Renal cortical epithelial cell (primary cell): ENCODE measurements around the gene MAP3K4. TPM values are rescaled to one million over a fixed set of nuclear protein-coding genes. Genes with fewer than 3 reads are reported as not detected.

ENCODE experiments used
- DNase-seq: peaks from one replicate; pipeline ENCODE4 v3.0.0-alpha.2; 2011; ENCODE audit warnings: low read depth
- total RNA-seq: library from RNA; depleted of rRNA; stranded (reverse); fragments of >200 nt; gene quantifications from 2 replicates; pipeline ENCODE4 v1.2.3, GENCODE V29; 2014

MAP3K4 gene
- total RNA-seq, 1 donor from 2014 or later: 45.9 TPM

DNA sequence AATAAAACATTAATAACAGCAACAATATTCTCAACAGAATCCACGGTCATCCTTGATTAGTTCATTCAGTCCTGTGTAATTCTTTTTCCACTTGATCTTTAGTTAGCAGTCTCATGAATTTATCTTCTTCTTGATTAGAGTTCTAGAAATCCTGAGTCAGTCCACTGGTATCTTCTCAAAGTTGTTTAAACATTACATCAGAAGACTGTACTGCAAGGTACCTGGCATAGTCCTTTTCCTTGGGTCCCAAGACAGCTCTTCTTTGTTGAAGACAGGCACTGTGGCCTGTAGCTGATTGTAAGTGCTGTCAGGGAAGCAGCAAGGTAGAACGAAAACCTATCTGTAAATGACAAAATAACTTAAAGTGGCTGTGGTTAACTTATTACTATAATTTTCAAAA, 11.8 kb downstream of the MAP3K4 start:
- peak; percentile 29 for DNase-seq

DNA sequence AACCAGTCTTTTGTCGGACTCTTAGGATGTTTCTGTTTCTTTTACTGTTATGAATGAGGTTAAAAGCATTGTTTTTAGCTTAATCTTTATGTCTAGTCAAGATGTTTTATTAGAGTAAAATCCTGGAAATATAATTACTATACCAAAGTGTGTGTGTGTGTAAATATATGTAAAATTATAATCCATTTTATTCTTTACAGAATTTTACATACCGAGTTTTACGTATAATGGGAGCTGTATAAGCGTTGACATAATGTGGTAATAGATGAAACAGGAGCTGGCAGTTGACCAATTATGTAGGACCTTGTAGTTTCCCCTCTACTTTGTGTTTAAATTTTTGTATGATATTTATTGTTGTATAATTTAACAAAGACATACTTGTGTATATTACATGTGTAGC, 16.7 kb downstream of the MAP3K4 start:
- DNase-seq: no peak

DNA sequence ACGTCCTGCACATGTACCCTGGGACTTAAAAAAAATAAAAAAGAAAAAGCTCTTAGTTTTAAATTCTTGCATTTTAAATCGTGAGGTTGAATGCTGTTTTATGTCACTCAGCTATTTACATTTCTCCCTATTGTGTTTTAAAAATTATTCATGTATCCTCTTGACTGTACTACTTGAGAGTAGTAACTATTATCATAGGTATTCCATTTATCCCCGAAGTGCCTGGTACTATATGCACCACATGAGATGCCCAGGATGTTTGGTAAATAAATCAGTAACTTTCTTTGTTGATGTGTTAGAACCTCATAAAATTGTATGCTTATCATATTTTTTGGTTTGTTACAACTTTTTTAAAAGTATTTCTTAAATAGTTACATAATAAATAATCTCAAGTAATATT, 18.4 kb downstream of the MAP3K4 start:
- no peak for DNase-seq

DNA sequence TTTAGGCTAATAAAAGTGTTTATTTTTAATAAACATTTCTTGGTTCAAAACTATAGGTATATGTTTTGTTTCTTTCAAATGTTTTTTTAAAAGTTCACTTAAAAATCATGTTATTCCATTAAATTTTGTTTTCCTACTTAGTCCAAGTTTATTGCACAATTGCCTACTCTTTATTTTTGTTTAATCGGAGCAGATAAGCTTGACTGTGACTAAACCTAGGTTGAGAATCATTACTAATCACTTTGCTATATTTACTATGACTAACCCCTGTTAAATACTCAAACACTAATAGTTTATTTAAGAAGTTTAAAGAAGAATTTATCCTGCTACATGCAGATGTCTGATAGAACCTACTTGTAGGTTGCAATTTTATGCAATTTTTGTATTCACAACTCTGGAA, 18.8 kb downstream of the MAP3K4 start:
- DNase-seq: peak; percentile 87

DNA sequence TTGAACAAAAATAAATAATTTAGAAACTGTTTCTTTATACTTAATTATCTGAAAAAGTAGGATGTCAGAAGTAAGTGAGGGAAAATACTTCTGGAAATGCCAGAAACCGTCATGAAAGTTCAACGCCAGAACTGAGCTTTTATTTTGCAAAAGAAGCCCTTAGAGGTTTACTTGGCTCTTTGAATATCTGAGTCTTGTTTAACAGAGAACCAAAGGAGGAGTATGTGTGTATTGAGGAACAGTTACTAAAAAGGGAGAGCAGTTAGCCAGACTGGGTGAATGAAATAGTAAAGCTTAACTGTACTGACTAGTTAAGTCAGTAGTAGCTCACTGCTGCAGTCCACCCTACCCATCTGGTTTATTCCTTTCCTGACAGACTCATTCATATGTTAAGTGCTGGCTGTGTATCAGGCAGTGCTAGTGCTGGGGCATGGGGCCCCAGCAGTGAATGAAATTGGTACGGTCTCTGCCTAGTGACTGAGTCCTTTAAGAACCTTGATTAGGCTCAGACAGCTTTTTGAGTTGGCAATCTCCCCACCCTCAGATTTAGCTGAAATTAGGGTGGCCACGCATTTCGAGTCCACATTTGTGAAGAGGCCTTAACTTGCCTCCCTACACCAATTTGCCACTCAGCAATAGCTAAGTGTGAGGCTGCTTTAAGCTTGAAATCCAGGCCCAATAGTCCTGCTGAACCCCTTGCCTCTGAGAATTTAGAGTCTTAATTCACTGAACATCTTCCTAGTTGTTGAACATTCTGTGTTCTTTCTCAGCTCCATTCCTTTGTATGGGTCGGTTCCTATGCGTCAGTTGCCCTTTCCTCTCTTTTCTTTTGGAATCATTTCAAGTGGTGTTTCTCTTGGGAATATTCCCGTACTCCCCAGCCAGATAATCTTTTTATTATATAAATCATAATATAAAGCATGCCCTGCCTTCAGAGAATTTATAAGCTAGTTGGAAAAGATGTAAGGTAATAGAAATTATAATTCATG, 20.2 kb downstream of the MAP3K4 start:
- no peak for DNase-seq

DNA sequence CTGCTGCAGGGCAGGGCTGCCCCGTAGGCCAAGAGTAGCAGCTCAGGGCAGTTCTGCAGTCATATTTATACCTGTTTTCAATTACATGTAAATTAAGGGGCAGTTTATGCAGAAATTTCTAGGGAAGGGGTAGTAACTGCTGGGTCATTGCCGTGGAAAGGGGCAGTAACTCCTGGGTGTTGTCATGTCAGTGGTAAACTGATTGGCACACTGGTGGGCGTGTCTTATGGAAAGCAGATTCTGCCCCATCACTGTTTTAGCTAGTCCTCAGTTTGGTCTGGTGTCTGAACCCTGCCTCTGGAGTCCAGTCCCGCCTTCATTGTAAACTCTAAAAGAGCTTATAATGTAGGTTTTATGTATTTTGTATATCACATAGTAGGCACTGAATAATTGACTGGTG, 22.1 kb downstream of the MAP3K4 start:
- no peak for DNase-seq

DNA sequence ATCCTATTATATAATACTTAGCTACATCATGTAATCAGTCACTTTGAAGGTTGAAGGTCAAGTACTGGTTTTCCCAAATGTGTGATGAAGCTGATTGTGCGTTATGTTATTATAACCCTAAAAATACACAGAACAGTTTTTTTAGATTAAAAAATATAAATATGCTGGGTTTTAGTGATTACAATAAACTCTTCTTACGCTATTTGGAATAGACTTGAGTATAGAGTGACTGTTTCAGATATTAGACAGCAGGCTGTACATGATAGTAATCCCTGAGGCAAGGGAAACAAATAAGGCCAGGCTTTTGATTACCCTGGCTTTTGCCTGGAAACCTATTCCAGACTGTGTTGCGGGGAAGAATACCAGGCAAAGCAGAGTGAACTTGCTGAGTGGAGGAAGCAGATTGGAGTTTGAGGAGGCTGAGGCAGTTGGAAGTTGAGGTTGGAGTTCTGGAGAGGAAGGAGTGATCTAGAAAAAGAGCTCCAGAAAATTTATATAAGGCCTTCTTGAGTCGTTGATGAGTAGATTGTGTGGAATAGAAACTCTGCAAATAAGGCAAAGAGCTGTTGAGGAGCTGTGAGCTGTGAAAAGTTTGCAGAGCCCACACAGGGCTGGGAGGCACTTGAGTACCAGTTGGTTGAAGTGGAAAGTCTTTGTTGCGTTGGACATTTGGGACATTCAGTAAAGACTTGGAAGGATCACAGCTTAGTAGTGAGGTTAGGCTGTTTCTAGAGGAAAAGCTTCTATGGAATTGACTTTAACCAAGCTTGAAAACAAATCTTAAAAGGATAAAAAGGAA, 26.4 kb downstream of the MAP3K4 start:
- no peak for DNase-seq

DNA sequence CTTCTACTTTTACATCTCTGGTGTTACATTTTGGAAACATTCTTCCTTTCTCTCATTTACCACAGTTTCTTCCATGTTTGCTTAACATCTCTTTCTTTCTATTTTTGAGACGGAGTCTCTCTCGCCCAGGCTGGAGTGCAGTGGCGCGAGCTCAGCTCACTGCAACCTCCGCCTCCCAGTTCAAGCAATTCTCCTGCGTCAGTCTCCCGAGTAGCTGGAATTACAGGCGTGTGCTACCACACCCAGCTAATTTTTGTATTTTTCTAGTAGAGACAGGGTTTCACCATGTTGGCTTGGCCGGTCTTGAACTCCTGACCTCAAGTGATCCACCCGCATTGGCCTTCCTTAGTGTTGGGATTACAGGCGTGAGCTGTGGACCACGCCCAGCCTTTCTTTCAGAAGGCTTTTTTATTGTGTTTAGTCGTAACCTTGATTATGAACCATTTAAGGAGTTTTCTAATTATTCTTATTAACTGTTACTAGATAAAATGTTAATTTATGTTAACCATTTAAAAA, 27.8 kb downstream of the MAP3K4 start:
- no peak for DNase-seq

DNA sequence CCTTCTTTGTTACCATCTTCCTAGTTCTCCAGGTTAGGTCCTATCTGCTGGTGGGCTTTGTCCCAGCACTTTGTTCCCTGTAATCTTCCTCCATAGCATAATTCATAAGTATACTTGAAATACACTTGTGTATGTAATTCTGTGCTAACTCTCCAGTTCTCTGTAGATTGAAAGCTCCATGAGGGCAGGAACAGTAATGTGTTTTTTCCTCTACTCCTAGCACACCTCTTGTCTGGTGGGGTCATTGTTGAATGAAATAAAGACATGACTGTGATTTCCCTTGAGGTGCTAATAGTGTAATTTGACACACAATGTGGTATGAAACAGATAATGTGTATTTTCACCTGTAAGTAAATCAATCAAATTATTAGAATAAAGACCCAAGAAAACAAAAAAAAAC, 30.0 kb downstream of the MAP3K4 start:
- no peak for DNase-seq

DNA sequence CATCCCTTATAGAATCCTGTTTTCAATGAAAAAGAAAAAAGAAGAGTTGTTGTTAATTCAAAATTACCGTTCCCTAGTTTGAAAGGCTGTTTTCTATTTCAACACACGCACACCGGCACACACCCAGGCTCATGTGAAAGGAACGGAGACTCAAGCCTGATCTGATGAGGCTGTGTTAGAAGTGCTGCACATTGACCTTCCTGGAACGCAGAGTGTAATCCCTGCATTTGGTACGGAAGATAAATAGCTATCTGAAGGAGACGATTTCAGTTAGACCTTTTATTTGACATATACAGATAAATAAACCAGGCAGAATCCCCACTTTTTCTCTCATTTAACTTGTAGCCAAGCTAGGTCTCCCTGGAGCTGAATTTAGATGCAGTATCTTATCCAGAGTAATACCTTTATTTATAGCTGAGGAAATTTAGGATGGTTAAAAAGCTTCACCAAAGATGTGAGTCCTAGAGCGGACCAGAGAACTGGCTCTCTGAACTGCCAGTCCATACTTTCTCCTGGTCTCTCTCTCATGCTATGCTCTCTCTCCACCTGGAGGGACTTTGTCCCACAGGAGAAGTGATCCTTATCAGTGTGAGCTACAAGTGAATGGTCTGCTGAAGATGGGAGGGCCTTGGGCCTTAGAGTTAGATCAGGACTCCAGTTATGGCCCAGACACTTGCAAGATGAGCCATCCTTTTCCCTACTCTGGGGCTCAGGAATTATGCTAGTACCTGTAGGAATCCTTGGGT, 30.6 kb downstream of the MAP3K4 start:
- no peak for DNase-seq

DNA sequence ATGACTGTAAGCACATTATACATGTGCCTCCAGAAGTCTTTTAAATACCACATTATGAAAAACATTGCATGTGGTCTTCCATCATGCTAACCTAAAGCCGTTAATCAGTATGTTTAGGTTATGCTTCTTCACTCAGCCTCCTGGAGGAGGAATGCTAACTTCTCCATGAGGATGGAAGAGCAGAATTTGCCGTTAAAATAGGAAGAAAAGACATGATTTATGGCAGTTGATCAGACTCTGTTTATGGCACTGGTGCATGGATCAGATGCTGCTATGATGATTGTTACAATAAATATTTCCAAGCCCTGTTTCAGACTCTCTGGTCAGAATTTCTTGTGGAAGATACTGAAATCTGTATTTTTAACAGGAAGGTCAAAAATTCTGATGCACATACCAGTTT, 31.7 kb downstream of the MAP3K4 start:
- DNase-seq: no peak

DNA sequence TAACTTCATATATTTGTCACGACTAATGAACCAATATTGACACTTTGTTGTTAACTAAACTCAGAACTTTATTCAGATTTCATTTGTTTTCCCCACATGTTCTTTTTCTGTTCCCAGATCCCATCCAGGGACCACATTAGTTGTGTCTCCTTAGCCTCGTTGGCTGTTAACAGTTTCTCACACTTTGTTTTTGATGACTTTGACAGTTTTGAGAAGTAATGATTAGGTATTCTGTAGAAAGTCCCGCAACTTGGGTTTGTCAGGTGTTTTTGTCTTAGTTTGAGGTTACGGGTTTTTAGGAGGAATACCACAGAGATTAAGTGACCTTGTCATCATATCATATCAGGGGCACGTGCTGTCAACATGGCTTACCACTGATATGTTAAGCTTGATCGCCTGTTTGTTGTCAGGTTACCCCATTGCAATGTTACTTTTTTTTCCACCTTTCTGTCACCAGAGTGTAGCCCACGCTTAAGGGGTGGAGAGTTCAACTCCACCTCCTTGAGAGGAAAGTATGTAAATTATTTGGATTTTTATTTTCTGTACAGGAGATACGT, 32.9 kb downstream of the MAP3K4 start:
- DNase-seq: no peak

DNA sequence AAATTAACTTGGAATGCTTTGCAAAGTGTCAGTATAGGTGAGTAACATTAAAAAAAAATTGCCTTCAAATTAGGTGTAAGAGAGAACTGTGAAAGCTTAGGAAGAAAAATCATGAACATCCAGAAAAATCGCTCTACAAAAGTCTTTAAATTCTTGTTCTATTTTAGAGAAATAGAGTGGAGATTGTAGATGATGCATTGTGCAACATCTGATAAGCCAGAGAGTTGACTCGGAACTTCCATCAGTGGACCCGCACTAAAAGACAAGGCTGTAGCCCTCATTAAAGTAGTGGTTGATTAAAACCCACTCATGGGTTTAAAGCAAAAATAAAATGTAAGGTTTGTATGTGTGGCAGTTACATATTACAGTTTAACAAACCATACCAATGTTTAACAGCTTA, 35.8 kb downstream of the MAP3K4 start:
- DNase-seq: no peak

DNA sequence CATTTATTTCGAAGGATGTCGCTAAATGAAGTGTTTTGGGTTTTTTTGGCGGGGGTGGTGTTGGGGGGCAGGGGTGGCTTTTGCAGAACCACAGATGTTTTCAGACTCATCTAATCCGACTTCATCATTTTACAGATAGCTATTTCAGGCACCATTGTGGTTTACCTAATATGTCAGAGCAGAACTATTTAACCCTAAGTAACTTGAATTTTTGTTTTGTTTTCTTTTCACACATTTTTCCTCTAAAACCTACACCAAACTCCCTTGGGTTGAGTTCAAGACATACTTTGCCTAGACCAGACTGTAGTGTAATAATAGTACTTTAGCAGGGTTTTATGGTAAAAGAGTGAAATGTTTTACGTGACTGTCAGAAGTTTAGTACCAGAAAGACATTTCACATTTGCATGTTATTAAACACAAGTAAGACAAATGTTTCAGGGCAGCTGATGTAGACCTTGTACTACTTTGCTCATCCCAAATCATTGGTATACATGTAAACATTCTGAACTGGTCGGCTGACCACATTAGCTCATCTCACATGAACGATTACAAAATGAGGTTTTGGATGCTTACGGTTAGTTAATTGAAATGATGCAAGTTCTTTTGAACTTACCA, 37.7 kb downstream of the MAP3K4 start:
- peak; percentile 74 for DNase-seq

DNA sequence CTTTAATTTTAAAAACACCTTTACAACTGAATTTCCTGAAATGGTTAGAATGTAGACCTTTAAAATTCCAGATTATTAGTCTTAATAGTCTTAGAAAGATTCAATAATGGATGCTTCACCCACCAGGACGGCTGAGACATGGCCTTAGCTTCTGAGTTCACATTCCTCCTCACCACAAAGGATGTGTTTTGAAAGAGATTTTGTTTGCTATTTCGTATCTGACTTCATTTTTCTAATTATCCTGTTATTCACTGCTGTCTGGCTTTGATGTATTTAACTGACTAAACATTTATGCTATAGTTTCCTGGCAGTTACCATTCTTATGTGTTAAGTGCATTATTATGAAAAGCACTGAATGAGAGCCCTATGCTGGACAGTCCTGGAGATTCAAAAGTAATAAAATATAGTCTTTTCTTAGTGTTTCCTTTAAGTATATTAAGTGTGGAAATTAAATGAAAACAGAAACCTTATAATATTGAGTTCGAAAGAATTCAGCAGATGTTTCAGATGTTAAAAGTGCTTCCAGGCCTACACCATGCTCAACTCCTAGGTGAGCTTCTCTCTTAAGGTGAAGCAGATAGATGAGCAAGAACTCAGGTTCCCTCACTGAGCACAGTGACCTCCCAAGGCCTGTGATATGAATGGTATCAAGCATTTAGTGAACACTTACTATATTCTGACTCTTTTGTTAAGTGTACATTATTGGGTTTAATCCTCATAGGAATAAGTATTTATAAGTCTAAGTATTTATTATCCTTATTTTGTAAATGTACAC, 40.3 kb downstream of the MAP3K4 start:
- peak; percentile 72 for DNase-seq

DNA sequence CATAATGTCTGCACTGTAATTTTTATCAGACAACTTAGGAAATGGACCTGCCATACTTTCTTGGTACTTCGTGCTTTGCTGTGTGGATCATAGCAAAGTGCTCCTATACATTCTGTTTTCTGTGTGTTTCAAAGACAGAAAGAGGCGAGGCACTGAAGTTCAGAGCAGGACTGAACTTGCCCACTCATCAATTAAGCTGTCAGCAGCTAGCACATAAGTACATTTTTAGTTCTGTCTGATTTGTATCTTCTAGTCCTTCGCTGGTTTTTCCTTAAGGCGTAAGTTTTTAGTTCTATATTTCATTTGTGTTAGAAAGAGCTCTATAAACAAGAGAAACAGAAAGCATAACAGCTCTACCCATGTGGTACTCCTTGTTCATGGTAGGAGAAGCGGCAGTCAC, 42.1 kb downstream of the MAP3K4 start:
- no peak for DNase-seq

DNA sequence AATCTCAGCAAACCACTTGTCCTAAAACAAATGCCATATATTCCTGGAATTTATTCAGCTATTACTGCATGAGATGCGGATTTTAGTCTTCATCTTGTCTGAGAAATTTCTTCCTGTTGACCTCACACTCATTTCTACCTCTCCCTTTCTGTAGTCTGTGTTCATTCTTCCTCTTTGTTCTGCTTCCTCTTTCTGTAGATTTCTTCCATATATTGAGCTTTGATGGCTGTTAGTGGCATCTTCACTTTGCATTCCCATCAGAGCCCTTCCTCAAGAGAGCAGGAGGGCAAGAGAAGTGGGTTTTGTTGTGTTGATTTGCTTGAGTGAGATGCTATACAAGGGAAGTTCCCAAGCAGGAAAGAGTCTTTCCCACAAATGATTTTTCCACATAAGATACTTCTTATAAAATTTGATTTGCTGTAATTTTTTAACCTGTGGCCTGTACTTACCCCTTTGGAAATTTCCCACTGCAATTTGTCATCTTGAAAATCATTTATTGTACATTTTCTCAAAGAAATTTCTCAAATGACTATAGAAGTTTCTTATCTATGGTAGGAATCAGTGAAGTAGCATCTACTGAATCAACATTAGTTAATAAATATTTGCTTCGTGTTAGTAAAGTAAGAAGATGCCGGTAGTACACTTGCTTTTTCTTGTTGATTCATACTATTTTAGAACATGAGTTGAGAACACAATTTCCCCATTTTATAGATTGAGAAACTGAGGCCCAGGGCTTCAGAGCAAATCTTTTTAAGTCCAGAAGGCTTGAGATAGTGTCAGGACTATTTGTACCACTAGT, 43.8 kb downstream of the MAP3K4 start:
- DNase-seq: no peak

DNA sequence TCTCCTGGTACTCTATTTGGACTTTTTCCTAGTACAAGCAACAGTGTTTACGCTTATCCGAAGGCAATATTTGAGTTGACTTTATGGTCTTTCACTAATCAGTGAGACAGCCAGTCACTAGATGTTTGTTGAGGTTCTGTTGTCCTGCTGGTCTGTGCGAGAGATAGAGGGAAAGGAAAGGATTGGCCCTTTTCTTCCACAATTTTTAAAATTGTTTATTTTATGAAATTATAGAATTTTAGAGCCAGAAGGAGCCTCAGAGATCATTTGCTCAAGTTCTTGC, 44.4 kb downstream of the MAP3K4 start:
- no peak for DNase-seq

DNA sequence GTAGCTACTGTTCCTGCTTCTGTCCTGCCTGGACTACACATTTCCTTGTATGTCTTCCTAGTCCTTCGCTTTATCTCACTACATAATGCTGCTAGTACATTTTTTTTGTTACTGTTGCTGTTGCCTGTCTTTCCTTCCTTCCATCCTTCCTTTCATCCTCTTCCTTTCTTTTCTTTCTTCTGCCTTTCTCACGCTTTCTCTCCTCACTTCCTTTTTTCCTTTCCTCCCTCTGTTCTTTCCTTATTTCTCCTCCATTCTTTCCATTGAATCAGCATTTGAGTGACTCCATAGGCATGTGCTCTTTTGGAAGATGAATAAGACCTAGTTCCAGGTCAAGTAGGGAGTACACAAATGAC, 46.3 kb downstream of the MAP3K4 start:
- no peak for DNase-seq
